AG04449 (cell line): ENCODE measurements around the gene SHH.

Source experiments
- CTCF ChIA-PET: fragments of 350-600 bp; formaldehyde crosslinking; extraction: SDS; loops from one replicate; lab custom pipeline; 2021; ENCODE audit warnings: antibody characterized with exemption; lab: Yijun Ruan, JAX
- POLR2A ChIA-PET: fragments of 400-600, 350-600 bp; formaldehyde crosslinking; extraction: SDS; loops from one replicate; lab custom pipeline; 2020; ENCODE audit warnings: antibody characterized with exemption, inconsistent platforms; lab: Yijun Ruan, JAX
- DNase-seq: peaks from one replicate; pipeline ENCODE4 v3.0.0-alpha.2; 2010; ENCODE audit warnings: low read depth, low spot score
- H3K4me3 ChIP-seq: 2 replicates; pipeline ENCODE4 v1.5.1; 2011; ENCODE audit warnings: low read depth, mild to moderate bottlenecking, control low read depth, low read length
- TF ChIP-seq, protein P1 (sequence below): IDR thresholded peaks from one replicate; pipeline ENCODE4 v1.5.1; 2011; ENCODE audit warnings: mild to moderate bottlenecking, moderate library complexity, low read length, control low read depth, inconsistent platforms; ENCODE audit not compliant: insufficient read depth; ENCODE audit errors: missing control alignments

SHH gene

GRCh38 chr7:155791214-155791737 lies 21.0 kb downstream of the SHH start:
- CTCF ChIA-PET = interaction anchor here (0.5 kb wide), 1 partner anchor 1179 kb away, joined by 3 read pairs; no protein-coding TSS in a partner anchor
- no peak overlapping the region for H3K4me3 ChIP-seq

GRCh38 chr7:155790666-155791065 lies 21.6 kb downstream of the SHH start:
- H3K4me3 ChIP-seq = no peak overlapping the region
- ChIA-PET CTCF (interaction anchor here (0.8 to 1.5 kb wide), 4 partner anchors 8 to 1026 kb away, joined by 3 to 5 read pairs (median 4); no protein-coding TSS in a partner anchor), POLR2A (no interaction called here)
- TF ChIP-seq, protein P1, sequence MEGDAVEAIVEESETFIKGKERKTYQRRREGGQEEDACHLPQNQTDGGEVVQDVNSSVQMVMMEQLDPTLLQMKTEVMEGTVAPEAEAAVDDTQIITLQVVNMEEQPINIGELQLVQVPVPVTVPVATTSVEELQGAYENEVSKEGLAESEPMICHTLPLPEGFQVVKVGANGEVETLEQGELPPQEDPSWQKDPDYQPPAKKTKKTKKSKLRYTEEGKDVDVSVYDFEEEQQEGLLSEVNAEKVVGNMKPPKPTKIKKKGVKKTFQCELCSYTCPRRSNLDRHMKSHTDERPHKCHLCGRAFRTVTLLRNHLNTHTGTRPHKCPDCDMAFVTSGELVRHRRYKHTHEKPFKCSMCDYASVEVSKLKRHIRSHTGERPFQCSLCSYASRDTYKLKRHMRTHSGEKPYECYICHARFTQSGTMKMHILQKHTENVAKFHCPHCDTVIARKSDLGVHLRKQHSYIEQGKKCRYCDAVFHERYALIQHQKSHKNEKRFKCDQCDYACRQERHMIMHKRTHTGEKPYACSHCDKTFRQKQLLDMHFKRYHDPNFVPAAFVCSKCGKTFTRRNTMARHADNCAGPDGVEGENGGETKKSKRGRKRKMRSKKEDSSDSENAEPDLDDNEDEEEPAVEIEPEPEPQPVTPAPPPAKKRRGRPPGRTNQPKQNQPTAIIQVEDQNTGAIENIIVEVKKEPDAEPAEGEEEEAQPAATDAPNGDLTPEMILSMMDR = no peak
- no peak for DNase-seq

More at GRCh38 chr7:155791214-155791737, 21.0 kb downstream of the SHH start:
- no peak for DNase-seq
- TF ChIP-seq, protein P1 = no peak
- POLR2A ChIA-PET = no interaction called here

GRCh38 chr7:155789001-155789725 lies 23.1 kb downstream of the SHH start:
- ChIA-PET CTCF (interaction anchor here (1.5 kb wide), 1 partner anchor 9 kb away, joined by 5 read pairs; no protein-coding TSS in a partner anchor), POLR2A (no interaction called here)
- TF ChIP-seq, protein P1 = no peak
- no peak for DNase-seq
- no peak overlapping the region for H3K4me3 ChIP-seq

- DNase-seq = no peak
- POLR2A ChIA-PET = no interaction called here
- TF ChIP-seq, protein P1 = no peak
- no peak overlapping the region for H3K4me3 ChIP-seq
- CTCF ChIA-PET = no interaction called here
Measured at GRCh38 chr7:155788616-155789000, 23.7 kb downstream of the SHH start.

DNA sequence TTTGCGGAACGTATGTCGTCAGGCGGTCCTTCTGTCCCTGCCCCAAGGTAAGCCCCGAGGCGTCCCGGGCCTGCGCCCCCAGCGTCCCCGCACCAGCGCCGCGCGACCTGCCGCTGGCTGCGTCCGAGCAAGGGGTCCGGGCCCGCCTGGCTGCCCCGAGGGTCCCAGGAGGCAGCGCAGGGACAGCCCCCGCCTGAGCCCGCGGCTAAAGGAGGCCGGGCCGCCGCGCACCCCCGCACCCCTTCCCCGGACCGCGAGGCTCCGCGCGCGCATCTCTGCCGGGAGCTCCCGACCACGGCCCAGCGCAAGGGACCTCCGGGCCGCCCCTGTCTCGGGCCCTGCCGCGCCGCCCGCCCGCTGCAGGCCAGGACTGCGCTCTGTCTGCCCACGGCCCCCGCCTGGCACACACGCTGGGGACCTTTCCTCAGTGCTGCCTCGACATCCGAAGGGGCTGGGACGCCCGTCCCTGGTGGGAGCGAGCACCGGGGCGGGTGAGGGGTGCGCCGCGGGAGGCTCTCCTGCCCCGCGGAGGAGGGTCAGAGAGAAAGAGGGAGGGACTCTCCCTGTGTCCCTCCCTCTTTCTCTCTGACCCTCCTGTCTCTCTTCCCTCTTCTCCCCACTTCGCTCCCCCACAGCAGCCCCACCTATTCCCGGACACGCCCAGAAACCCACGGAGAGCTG lies 25.0 kb downstream of the SHH start:
- H3K4me3 ChIP-seq = peak overlapping the region; percentile 64
- TF ChIP-seq, protein P1 = no peak
- CTCF ChIA-PET = interaction anchor here (0.6 to 1.1 kb wide), 3 partner anchors 9 to 1037 kb away, joined by 3 to 4 read pairs (median 4); no protein-coding TSS in a partner anchor
- no peak for DNase-seq
- POLR2A ChIA-PET = no interaction called here

DNA sequence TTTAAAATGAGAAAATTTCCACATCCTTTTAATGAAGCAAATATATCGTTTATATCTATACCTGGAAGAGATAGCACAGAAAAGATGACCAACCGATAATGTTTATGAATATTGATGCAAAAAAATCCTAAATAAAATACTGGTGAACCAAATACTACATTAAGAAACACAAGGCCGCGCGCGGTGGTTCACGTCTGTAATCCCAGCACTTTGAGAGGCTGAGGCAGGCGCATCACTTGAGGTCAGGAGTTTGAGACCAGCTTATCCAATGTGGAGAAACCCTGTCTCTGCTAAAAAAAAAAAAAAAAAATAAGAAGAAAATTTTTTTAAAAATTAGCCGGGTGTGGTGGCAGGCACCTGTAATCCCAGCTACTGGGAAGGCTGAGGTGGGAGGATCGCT lies 25.8 kb downstream of the SHH start:
- H3K4me3 ChIP-seq = no peak overlapping the region
- POLR2A ChIA-PET = no interaction called here
- CTCF ChIA-PET = interaction anchor here (0.6 to 1.1 kb wide), 3 partner anchors 16 to 1038 kb away, joined by 3 to 4 read pairs (median 3); no protein-coding TSS in a partner anchor
- no peak for DNase-seq
- TF ChIP-seq, protein P1 = no peak
